ENCODE results near the gene PTPRG.
A peak's percentile ranks its signal among the peaks of the same experiment; 100 is the strongest.

- TF ChIP-seq CTCF (IDR thresholded peaks at IDR 0.05; ENCODE audit: low read depth, low read length) (peak; percentile 93), EZH2phosphoT487 (IDR thresholded peaks at IDR 0.05; ENCODE audit: low read depth) (no peak)
Observed at GRCh38 chr3:61858054-61858453, 296.7 kb downstream of the PTPRG start.

Measured in OCI-LY3 (cell line).